OCI-M2 (cell line): ENCODE data around the gene LANCL3.
"Not testable (repeated sequence)": the region's sequence is repeated elsewhere in the genome, so short reads cannot be mapped to it uniquely, and the experiment has no call there.

Experiments
- DNase-seq: peaks from one replicate; lab custom pipeline; 2025; ENCODE audit not compliant: unreplicated experiment; lab: John Stamatoyannopoulos, UW

The LANCL3 gene

GRCh38 chrX:37571426-37572107 is at the start of gene LANCL3:
LANCL3 (plus strand) TSS chrX:37571661; CDS start chrX:37571871, 210 bp downstream.
- DNase-seq: not testable (repeated sequence)

GRCh38 chrX:37523673-37524072 is 47.8 kb upstream of the LANCL3 start:
- DNase-seq: not testable (repeated sequence)

GRCh38 chrX:37541991-37542390 is 29.5 kb upstream of the LANCL3 start:
- no peak for DNase-seq

- DNase-seq: no peak
Observed at GRCh38 chrX:37542791-37543190, 28.7 kb upstream of the LANCL3 start.

GRCh38 chrX:37543324-37543723 is 28.1 kb upstream of the LANCL3 start:
- DNase-seq: no peak

GRCh38 chrX:37544531-37544930 is 26.9 kb upstream of the LANCL3 start:
- DNase-seq: not testable (repeated sequence)

GRCh38 chrX:37545066-37545465 is 26.4 kb upstream of the LANCL3 start:
- no peak for DNase-seq

- DNase-seq: not testable (repeated sequence)
Observed at GRCh38 chrX:37549619-37550018, 21.8 kb upstream of the LANCL3 start.

GRCh38 chrX:37553476-37553875 is 18.0 kb upstream of the LANCL3 start:
- no peak for DNase-seq

GRCh38 chrX:37565254-37565653 is 6.2 kb upstream of the LANCL3 start:
- DNase-seq: not testable (repeated sequence)

- DNase-seq: not testable (repeated sequence)
Observed at GRCh38 chrX:37570349-37570748, 1.1 kb upstream of the LANCL3 start.

GRCh38 chrX:37572108-37572587 is 687 bp downstream of the LANCL3 start:
- DNase-seq: not testable (repeated sequence)

GRCh38 chrX:37573121-37573520 is 1.7 kb downstream of the LANCL3 start:
- not testable (repeated sequence) for DNase-seq

- DNase-seq: no peak
Observed at GRCh38 chrX:37578045-37578444, 6.6 kb downstream of the LANCL3 start.

GRCh38 chrX:37580080-37580479 is 8.6 kb downstream of the LANCL3 start:
- DNase-seq: no peak

- DNase-seq: not testable (repeated sequence)
Observed at GRCh38 chrX:37587337-37587736, 15.9 kb downstream of the LANCL3 start.

GRCh38 chrX:37590047-37590446 is 18.6 kb downstream of the LANCL3 start:
- DNase-seq: no peak

GRCh38 chrX:37594755-37595382 is 23.4 kb downstream of the LANCL3 start:
- no peak for DNase-seq

- DNase-seq: no peak
Observed at GRCh38 chrX:37599729-37600128, 28.3 kb downstream of the LANCL3 start.

GRCh38 chrX:37603938-37604409 is 32.5 kb downstream of the LANCL3 start:
- DNase-seq: no peak

- DNase-seq: no peak
Observed at GRCh38 chrX:37607243-37607642, 35.8 kb downstream of the LANCL3 start.

GRCh38 chrX:37608156-37608555 is 36.7 kb downstream of the LANCL3 start:
- DNase-seq: no peak
